ENCODE results near the gene LGALS1. TPM values are rescaled to one million over a fixed set of nuclear protein-coding genes. Genes with fewer than 3 reads are reported as not detected.

LGALS1 gene
- total and polyA plus RNA-seq, 2 experiments from 2014 or later = 568 to 780 TPM

GRCh38 chr22:37657590-37658132 is 17.8 kb upstream of the LGALS1 start:
- DNase-seq (ENCODE audit: low spot score) = no peak
- no peak for TF ChIP-seq EZH2 (IDR thresholded peaks at IDR 0.05; ENCODE audit: borderline replicate concordance)
- no peak for TF ChIP-seq EZH2phosphoT487 (IDR thresholded peaks at IDR 0.05; ENCODE audit: low read depth, severe bottlenecking, unreplicated experiment)
- no peaks in the 10 kb centered on the region for H3K9me2 ChIP-seq (replicated peaks; ENCODE audit: insufficient read depth)
- peak overlapping the region; percentile 76 for H3K4me2 ChIP-seq
- WGBS (ENCODE audit: low lambda C conversion rate, missing lambda C conversion rate) = 13% methylated on average over 6 of the region's 6 CpGs
- peaks cover 33% of the 10 kb centered on the region for H3K79me2 ChIP-seq
- H3K4me3 ChIP-seq = peak overlapping the region; percentile 18
- peaks cover 6% of the 10 kb centered on the region for H4K20me1 ChIP-seq (ENCODE audit: insufficient read depth, poor library complexity, severe bottlenecking)
- no peaks in the 10 kb centered on the region for H3K9me3 ChIP-seq (ENCODE audit: low read depth)
- no peaks in the 10 kb centered on the region for H3K27me3 ChIP-seq
- peak overlapping the region; percentile 1 for H2AFZ ChIP-seq
- no peaks in the 10 kb centered on the region for H3K36me3 ChIP-seq (replicated peaks; ENCODE audit: insufficient read depth, low read depth)
- H3K27ac ChIP-seq = peak overlapping the region; percentile 19
- H3K4me1 ChIP-seq (ENCODE audit: insufficient read depth) = peaks cover 30% of the 10 kb centered on the region

- no peaks in the 10 kb centered on the region for H3K27me3 ChIP-seq
- peak within 1 kb of the TSS; percentile 72 for H3K4me3 ChIP-seq
- under 1% methylated on average over 72 of the region's 101 CpGs for WGBS (ENCODE audit: low lambda C conversion rate, missing lambda C conversion rate)
- H3K36me3 ChIP-seq (replicated peaks; ENCODE audit: insufficient read depth, low read depth) = no peaks in the 10 kb centered on the region
- peak within 1 kb of the TSS; percentile 96 for H3K4me2 ChIP-seq
- H4K20me1 ChIP-seq (ENCODE audit: insufficient read depth, poor library complexity, severe bottlenecking) = peaks cover 6% of the 10 kb centered on the region
- peak within 1 kb of the TSS; percentile 1 for H2AFZ ChIP-seq
- TF ChIP-seq EZH2phosphoT487 (IDR thresholded peaks at IDR 0.05; ENCODE audit: low read depth, severe bottlenecking, unreplicated experiment) = no peak
- TF ChIP-seq CTCF (IDR thresholded peaks at IDR 0.05; ENCODE audit: poor library complexity) = no peak
- TF ChIP-seq EZH2 (IDR thresholded peaks at IDR 0.05; ENCODE audit: borderline replicate concordance) = no peak
- peak; percentile 99 for DNase-seq (ENCODE audit: low spot score)
- peak within 1 kb of the TSS; percentile 78 for H3K27ac ChIP-seq
- peaks cover 41% of the 10 kb centered on the region for H3K79me2 ChIP-seq
- H3K9me3 ChIP-seq (ENCODE audit: low read depth) = no peaks in the 10 kb centered on the region
- peaks cover 30% of the 10 kb centered on the region for H3K4me1 ChIP-seq (ENCODE audit: insufficient read depth)
- H3K9me2 ChIP-seq (replicated peaks; ENCODE audit: insufficient read depth) = no peaks in the 10 kb centered on the region
Observed at GRCh38 chr22:37658133-37659065, 17.0 kb upstream of the LGALS1 start, which contains the start of gene PDXP. Gene PDXP (plus strand): TSS chr22:37658723. CDS start chr22:37658783, 60 bp downstream.

- 5% methylated on average over 66 of the region's 68 CpGs for WGBS (ENCODE audit: low lambda C conversion rate, missing lambda C conversion rate)
- H4K20me1 ChIP-seq (ENCODE audit: insufficient read depth, poor library complexity, severe bottlenecking) = peaks cover 6% of the 10 kb centered on the region
- peak; percentile 77 for DNase-seq (ENCODE audit: low spot score)
- no peaks in the 10 kb centered on the region for H3K36me3 ChIP-seq (replicated peaks; ENCODE audit: insufficient read depth, low read depth)
- H3K9me2 ChIP-seq (replicated peaks; ENCODE audit: insufficient read depth) = no peaks in the 10 kb centered on the region
- H3K27ac ChIP-seq = peak overlapping the region; percentile 78
- no peaks in the 10 kb centered on the region for H3K9me3 ChIP-seq (ENCODE audit: low read depth)
- no peak overlapping the region for H2AFZ ChIP-seq
- H3K4me1 ChIP-seq (ENCODE audit: insufficient read depth) = peaks cover 30% of the 10 kb centered on the region
- H3K27me3 ChIP-seq = no peaks in the 10 kb centered on the region
- TF ChIP-seq EZH2phosphoT487 (IDR thresholded peaks at IDR 0.05; ENCODE audit: low read depth, severe bottlenecking, unreplicated experiment) (no peak), CTCF (IDR thresholded peaks at IDR 0.05; ENCODE audit: poor library complexity) (no peak), EZH2 (IDR thresholded peaks at IDR 0.05; ENCODE audit: borderline replicate concordance) (no peak)
- H3K79me2 ChIP-seq = peaks cover 49% of the 10 kb centered on the region
- H3K4me2 ChIP-seq = peak overlapping the region; percentile 96
- peak overlapping the region; percentile 72 for H3K4me3 ChIP-seq
Observed at GRCh38 chr22:37659066-37659896, 16.2 kb upstream of the LGALS1 start.

All from hepatocyte (in vitro differentiated cells).